Superior temporal gyrus (tissue), 1 donor: ENCODE data around the gene KPNA1.
"Not testable (repeated sequence)": the region's sequence is repeated elsewhere in the genome, so short reads cannot be mapped to it uniquely, and the experiment has no call there.

Experiments used
- DNase-seq: peaks from one replicate; pipeline ENCODE4 v3.0.0-alpha.2; 2016; ENCODE audit errors: extremely low spot score

Gene KPNA1

GRCh38 chr3:122519693-122520092 lies 5.0 kb upstream of the KPNA1 start:
- DNase-seq: no peak

DNA sequence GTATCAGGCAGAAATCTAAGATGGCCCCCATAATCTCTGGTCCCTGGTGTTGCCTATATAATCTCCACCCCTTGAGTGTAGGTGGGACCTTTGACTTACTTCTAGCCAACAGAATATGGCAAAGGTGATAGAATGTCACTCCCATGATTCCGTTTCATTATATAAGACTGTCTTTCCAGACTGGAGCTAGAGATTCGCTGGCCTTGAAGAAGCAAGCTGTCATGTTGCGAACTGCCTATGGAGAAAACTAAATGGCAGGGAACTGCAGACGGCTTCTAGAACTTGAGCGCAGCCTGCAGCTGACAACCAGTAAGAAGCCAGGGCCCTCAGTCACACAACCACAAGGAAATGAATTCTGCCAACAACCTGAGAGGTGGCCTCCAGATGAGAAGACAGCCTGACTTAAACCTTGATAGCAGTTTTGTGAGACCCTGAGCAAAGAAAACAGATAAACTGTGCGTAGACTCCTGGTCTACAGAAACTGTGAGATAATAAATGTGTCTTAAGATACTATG lies 2.2 kb upstream of the KPNA1 start:
- DNase-seq: no peak

GRCh38 chr3:122515870-122516269 lies 1.1 kb upstream of the KPNA1 start:
- DNase-seq: no peak

- DNase-seq: no peak
These were observed 305 bp upstream of the KPNA1 start for GRCh38 chr3:122515020-122515468.

DNA sequence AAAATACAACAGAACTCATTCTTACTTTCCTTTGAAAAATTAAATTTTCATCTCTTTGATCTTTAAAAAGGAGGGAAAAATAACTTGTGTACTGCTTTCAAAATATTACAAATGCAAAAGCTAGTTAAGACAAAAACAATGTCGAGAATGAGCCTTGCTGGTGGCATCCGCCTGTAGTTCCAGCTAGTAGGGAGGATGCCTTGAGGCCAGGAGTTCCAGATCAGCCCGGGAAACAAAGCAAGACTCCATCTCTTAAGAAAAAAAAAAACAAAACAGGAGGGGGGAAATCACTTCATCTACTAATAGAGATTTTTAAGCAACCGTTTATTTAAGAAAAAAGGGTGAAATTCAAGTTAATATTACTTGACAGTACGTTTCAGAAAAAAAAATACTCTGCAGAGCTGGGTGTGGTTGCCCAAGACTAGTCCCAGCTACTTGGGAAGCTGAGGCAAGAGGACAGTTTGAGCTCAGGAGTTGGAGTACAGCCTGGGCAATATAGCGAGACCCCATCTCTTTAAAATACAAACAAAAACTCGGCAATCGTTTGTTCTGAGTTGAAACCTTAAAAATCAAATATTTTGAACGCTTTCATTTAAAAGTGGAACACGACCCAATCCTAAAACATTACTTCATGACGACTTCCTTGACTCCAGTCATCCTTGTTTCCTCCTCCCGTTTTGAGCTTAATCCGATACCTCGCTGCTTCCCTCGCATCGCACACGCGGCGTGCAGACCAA lies 1.2 kb downstream of the KPNA1 start:
- no peak for DNase-seq

GRCh38 chr3:122512284-122512683 lies 2.5 kb downstream of the KPNA1 start:
- DNase-seq: no peak

DNA sequence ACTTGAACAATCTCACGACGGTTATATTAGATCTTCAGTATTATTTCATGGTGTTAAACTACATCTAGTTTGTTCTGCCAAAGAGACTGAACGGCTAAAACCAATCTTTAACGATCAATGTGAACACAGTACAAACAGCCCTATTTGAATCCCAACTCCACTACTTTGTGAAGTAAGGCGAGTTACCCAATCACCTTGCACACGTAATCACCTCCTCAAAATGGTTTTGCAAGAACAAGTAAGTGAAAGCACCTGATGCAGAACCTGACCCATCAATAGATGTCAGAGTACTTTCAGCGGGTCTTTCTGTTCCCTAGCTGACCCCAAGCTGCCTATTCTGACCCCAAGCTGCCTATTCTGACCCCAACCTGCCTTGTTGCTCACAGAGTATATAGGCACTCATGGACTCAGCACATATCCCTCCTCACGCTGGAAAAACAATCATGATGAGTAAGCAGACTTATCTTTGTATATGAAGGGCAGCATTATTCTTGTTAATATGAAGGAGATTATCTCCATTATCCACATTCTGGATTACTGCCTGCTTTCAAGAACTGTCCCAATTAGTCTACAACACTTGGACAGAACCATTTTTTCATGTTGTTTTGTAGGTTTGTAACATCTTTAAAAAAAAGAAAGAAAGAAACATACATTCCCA lies 3.7 kb downstream of the KPNA1 start:
- no peak for DNase-seq

GRCh38 chr3:122508944-122509343 lies 5.8 kb downstream of the KPNA1 start:
- DNase-seq: not testable (repeated sequence)

DNA sequence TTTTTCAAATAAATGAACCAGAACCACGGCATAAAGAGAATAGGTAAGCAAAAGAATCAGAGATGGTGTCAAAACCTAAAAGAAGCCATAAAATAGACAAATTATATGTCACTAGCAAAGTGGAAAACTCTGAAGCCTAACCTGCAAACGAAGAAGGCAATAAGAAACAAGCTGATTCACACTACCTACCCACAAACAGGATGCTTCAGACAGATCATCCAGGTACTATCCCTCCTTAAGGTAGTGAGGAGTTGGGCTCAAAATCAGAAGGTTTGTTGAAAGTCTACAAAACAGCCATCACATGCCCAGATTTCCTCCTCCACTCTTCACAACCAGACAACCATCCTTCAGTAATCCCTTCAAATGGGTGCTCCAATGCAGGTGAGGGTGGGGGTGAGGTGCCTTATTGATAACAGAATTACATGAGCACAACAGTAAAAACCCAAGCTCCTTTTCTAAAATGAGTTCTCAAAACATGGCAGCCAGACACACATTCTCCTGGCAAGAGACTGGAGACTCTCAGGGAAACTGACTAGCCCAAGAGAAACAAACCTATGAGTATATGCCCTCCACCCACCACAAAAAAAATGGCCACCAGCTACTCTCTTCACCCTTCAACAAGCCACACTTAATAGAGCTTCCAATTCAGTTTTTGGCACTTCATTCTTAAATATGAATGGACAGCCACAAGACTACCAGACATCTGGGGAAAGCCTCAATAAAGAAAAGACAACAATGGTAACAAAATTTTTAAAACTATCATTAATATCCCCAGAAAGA lies 6.4 kb downstream of the KPNA1 start:
- no peak for DNase-seq

GRCh38 chr3:122506450-122506849 lies 8.3 kb downstream of the KPNA1 start:
- no peak for DNase-seq

- no peak for DNase-seq
These were observed 9.1 kb downstream of the KPNA1 start for GRCh38 chr3:122505676-122506075.

DNA sequence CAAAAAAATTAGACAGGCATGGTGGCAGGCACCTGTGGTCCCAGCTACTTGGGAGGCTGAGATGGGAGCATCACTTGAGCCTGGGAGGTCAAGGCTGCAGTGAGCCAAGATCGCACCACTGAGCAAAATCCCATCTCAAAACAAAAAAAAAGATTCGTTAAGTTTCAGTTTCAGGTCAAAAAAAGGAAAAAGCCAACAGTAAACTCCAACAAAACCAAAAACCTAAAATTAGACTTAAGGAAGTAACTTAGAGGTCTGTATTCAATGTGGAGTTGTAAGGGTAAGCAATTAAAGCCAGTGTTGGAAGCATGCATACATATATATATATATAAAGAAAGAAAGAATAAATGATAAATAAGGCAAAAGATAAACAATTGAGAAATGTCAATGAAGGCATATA lies 11.8 kb downstream of the KPNA1 start:
- DNase-seq: no peak

GRCh38 chr3:122502139-122502538 lies 12.6 kb downstream of the KPNA1 start:
- DNase-seq: no peak

GRCh38 chr3:122500964-122501363 lies 13.8 kb downstream of the KPNA1 start:
- not testable (repeated sequence) for DNase-seq

DNA sequence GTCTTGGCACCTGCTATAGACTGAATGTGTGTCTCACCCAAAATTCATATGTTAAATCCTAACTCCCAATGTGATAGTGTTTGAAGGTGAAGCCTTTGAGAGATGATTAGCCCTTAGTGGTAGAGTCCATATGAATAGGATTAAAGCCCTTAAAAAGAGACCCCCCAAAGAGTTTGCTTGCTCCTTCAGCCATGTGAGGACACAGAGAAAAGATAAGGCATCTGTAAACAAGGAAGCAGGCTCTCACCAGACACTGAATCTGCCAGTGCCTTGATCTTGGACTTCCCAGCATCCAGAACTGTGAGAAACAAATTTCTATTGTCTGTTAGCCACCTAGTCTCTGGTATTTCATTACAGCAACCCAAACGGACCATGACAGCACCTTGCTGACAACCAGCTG lies 16.6 kb downstream of the KPNA1 start:
- no peak for DNase-seq

DNA sequence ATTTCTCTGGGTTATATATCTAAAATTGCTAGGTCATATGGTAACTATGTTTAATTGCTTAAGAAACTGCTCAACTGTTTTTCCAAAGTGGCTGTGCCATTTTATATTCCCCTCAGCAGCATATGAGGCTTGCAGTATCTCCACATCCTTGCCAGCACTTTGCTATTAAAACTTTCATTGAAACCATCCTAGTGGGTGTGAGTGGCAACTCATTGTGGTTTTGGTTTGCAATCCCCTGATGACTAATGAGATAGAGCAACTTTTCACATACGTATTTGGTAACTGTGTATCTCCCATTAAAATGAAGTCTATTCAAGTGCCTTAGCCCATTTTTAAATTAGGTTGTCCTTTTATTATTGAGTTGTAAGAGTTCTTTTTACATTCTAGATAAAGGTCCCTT lies 17.3 kb downstream of the KPNA1 start:
- DNase-seq: no peak

DNA sequence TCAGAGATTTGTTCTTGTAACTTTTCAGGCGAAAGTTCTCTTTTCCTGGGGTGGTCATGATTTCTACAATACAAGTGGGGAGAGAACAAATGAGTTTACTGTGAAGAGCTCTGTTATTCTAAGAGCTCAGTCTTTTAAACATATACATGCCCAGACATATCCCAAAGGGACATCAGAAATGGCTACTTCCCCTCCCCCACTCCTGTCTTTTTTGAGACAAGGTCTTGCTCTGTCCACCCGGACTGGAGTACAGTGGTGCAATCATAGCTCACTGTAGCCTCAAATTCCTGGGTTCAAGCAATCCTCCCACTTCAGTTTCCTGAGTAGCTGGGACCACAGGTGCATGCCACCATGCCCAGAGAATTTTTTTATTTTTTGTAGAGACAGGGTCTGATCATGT lies 18.2 kb downstream of the KPNA1 start:
- DNase-seq: no peak

DNA sequence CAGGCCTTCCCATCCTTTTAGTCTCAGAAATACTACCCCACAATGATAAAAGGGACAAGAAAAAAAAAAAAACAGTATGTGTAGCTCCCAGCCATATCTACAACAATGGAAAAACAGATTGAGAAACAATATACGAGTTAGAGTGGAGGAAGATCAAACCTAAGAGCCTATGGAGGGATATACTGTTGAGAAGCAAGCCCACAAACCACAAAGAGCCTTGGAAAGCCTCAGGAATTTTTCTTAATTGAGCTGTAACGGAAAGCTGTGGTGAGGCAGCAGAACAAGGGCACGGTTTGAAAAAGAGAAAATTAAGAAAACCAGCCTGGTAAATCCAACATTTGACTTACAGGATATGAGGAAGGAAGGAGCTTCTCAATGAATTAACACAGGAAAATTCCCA lies 21.4 kb downstream of the KPNA1 start:
- no peak for DNase-seq

GRCh38 chr3:122488262-122488973 lies 26.3 kb downstream of the KPNA1 start:
- DNase-seq: no peak

GRCh38 chr3:122484985-122485384 lies 29.8 kb downstream of the KPNA1 start:
- no peak for DNase-seq

DNA sequence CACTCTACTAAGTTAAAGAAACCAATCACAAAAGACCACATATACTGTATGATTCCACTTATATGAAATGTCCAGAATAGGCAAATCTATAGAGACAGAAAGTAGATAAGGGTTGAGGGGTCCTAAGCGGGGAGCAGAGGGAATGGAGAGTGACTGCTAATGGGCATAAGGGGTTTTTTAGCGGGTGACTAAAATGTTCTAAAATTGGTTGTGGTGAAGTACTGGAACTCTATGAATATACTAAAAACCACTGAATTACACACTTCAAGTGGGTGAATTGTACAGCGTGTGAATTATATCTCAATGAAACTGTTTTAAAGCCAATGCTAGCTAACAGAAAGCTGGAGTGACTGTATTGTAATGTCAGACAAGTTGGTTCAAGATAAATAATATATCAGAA lies 33.3 kb downstream of the KPNA1 start:
- DNase-seq: no peak

DNA sequence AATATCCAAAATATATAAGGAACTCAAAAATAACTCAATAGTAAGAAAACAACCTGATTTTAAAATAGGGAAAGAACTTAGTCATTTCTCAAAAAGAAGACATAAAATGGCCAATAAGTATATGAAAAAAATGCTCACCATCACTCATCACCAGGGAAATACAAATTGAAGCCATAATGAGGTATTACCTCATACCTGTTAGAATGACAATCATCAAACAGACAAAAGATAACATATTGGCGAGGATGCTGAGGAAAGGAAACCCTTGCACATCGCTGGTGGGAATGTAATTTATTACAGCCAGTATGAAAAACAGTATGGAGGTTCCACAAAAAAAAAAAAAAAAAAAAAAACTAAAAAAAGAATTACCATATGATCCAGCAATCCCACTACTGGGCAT lies 38.2 kb downstream of the KPNA1 start:
- no peak for DNase-seq
